ENCODE measurements around the gene KCTD18.

Gene KCTD18

GRCh38 chr2:200470230-200470629 lies 39.6 kb downstream of the KCTD18 start:
- no peak overlapping the region for H3K27ac ChIP-seq
- DNase-seq (ENCODE audit: low spot score) = no peak

DNA sequence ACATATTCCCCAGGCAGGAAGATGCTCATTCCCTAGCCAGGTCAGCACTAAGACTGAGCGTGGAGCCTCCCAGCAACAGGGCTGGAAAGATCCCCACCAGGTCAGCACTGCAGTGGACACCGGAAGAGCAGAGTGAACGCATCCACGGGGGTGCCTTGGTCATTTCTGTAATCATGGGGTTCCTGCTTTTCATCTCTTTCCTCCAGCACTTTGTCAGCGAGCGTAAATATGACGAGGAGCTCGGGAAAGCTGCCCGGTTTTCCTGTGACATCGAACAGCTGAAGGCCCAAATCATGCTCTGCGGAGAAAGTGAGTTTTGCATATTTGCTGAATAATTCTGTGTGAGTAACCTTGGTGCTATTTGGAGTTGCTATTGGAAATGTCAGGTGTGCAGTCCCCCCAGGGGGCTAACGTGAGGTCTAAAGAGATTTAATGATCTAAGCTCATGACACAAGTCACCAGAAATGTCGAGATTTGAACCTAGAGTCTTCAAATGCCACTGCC lies 40.1 kb downstream of the KCTD18 start:
- DNase-seq (ENCODE audit: low spot score) = no peak
- Histone ChIP-seq H3K4me3 (no peak overlapping the region), H3K27ac (peak overlapping the region in 1 of 2 donors; percentile 55)
- TF ChIP-seq CTCF (IDR thresholded peaks at IDR 0.05) = no peak

More at GRCh38 chr2:200470230-200470629, 39.6 kb downstream of the KCTD18 start:
- H3K4me3 ChIP-seq = no peak overlapping the region
- TF ChIP-seq CTCF (IDR thresholded peaks at IDR 0.05) = no peak

- no peak for TF ChIP-seq CTCF (IDR thresholded peaks at IDR 0.05)
These were observed 41.8 kb downstream of the KCTD18 start for GRCh38 chr2:200467806-200468681.

GRCh38 chr2:200466425-200467418 lies 43.1 kb downstream of the KCTD18 start:
- Histone ChIP-seq H3K27ac (peak overlapping the region in 1 of 2 donors; percentile 74), H3K4me3 (peak overlapping the region; percentile 12)
- no peak for TF ChIP-seq CTCF (IDR thresholded peaks at IDR 0.05)
- peak; percentile 81 for DNase-seq (ENCODE audit: low spot score)

More at GRCh38 chr2:200467806-200468681, 41.8 kb downstream of the KCTD18 start:
- Histone ChIP-seq H3K4me3 (no peak overlapping the region), H3K27ac (peak overlapping the region in 1 of 2 donors; percentile 74)
- no peak for DNase-seq (ENCODE audit: low spot score)

- TF ChIP-seq CTCF (IDR thresholded peaks at IDR 0.05) = no peak
- H3K4me3 ChIP-seq = no peak overlapping the region
These were observed 46.4 kb downstream of the KCTD18 start for GRCh38 chr2:200463452-200463851.

GRCh38 chr2:200461846-200462710 lies 47.8 kb downstream of the KCTD18 start:
- DNase-seq (ENCODE audit: low spot score) = no peak
- Histone ChIP-seq H3K4me3 (no peak overlapping the region), H3K27ac (no peak overlapping the region)
- no peak for TF ChIP-seq CTCF (IDR thresholded peaks at IDR 0.05)

More at GRCh38 chr2:200463452-200463851, 46.4 kb downstream of the KCTD18 start:
- H3K27ac ChIP-seq = no peak overlapping the region
- DNase-seq (ENCODE audit: low spot score) = no peak

Measured in coronary artery (tissue), 2 donors.